Stimulated activated CD8-positive, alpha-beta memory T cell treated with anti-CD3 and anti-CD28 coated beads, Interleukin-15, amount 100 ng/mL, for 1 hour (primary cell): ENCODE results near the gene RAB3A.

Source experiments
- DNase-seq: peaks from one replicate; pipeline ENCODE4 v3.0.0-alpha.2; 2020; ENCODE audit warnings: low read depth

RAB3A gene

DNA sequence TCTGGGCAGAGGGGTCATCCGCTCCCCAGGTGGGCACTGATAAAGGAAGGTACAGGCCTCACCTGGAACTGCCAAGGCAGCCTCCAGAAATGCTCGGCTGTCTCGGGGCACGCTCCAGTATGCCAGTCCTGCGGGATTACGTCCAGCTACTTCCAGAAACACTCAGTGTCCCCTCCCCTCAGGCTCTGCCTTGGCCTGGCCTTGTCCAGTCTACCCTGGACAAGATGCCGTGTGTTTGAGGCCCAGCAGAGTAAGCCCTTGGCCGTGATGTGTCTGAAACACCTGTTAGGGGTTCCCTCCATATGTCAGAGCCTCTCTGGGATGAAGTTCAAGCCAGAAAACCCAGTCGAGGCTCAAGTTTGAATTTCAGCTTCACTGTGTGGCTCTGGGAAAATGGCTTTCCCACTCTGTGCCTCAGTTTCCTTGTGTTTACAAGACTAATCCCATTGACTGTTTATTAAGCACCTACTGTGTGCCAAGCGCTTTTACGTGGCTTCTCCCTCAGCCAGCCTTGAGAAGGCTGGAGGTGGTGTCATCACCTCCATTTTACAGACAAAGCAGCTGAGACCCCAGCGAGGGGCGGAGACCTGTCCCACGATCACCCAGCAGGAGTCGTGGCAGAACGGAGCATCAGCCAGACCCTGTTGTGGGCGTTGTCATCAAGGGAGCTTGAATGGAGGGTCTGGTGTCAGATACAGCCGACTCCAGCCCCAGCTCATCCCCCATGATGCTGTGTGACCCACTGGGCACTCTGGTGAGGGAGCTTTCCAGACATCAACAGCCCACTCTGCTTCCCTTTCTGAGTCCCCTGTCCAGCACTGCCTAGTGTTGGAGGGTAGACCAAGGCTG lies 52.8 kb downstream of the RAB3A start:
- no peak for DNase-seq

- no peak for DNase-seq
Observed at GRCh38 chr19:18149596-18149975, 54.3 kb downstream of the RAB3A start.

GRCh38 chr19:18147396-18147795 lies 56.4 kb downstream of the RAB3A start:
- DNase-seq = no peak
